Endometrium (tissue), 2 donors: ENCODE data around the gene PLEKHA6.

Experiments used
- FAIRE-seq: peaks from 2 replicates; lab custom pipeline; 2012; peaks lifted over from hg19 to GRCh38; lab: Jason Lieb, UNC
- donor health status: control.
- donor health status: control.

Gene PLEKHA6

DNA sequence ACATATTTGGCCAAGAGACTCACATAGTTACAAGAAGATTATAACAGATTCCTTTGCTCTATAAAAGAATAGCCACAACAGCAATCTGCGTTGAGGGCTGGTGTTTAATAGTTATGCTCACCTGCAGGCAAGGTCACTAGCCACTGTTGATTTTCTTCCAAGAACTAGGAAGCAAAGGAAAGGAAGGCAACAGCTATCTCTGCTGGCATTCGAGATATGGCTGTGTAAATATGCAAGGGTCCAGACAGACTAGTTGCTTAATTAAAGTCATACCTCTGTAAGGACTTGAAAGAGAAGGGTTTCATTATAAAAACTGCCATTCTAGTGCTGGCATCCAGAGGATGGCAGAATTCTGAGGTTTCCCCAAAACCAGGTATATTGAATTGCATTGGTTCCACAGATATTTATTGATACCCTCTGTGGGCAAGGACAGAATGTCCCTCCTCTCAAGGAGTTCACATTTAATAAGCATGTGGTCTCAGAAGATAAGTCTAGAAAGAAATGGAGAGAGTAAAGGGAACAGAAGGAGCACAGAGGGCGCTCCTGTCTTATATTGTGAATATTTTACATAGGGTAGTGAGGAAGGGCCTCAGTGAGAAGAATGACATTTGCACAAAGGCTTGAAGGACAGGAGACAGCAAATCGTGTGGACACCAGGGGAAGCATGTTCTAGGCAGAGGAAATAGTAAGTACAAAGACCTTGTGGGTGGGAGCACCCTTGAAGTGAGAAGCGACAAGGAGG, 23.6 kb upstream of the PLEKHA6 start:
- FAIRE-seq: no peak

DNA sequence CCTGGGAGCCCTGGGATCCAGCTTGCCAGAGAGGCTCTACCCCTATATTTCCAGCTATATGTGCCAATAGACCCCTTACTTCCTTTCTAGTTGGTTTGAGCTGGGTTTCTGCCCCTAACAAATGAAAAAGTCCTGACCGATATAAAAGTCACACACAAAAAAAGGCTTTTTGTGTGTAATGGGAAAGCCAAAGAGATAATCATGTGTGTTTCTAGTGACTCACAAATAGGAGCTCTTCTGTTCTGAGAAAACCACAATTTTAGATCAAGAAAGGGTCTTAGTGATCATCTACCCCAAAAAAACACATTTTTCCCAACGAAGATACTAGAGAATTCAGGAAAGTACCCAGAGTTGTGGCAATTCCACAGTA, 23.0 kb upstream of the PLEKHA6 start:
- no peak for FAIRE-seq

DNA sequence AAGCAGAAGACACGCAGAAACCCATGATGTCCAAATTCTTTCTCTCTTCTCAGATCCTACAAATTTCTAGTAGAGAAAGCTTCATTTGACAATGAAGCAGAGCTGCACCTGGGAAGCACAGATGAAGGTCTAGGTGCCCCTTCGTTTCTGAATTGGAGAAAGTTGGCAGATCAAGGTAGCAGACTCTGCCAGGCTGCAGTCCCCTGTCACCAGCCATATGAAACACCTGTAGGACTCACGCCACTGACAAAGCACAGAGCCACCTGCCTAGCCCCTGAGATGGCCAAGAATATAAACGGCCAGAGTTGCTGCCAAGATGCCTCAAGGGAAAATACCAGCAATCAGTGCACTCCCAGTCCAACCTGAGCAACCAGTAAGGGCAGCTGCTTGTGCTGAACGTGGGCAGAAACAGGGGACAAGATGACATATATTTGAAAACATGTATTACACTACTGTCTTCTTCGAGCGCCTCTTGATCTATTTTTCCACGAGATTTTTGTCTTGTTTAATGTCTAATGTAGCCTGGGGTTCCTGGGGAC, 20.6 kb upstream of the PLEKHA6 start:
- no peak for FAIRE-seq

DNA sequence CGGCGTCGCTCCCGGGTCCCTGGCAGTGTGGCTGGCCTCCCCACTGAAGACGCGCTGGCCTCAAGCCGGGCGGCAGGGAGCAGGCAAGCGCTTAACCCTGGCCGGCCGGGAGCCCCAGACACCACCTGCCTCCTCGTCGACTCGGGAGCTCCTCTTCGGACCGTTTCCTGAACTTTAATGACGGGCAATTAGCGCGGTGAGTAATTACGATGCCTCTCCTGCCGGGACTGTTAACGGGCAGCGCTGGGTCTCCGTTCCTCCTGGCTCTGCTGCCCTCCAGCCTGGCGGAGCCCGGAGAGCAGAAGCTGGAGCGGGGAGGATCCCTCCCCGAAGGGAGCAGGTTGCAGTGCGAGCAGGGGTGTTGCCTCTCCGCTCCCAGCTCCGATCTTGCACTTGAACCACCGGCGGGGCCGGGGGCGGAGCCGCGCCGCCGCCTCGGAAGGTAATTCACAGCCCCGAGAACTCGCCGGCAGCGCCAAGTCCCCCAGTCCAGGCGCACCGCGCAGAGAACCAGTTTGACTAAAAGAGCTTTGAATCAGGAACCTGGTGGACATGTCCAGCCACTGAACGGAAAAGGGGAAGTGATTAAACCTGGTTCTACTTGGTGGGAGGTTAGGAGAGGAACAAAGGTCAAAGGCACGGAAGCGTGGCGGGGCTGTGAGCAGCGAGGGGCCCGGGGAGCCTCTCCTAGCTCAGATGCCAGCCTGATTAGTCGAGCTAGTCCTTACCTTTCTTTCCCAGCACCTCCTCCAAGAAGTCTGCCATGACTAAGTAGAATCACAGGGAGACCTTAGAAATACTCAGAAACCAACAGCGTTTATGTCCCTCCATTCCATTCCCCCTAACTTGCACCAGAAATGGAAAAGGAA, 18.3 kb upstream of the PLEKHA6 start:
- no peak for FAIRE-seq

DNA sequence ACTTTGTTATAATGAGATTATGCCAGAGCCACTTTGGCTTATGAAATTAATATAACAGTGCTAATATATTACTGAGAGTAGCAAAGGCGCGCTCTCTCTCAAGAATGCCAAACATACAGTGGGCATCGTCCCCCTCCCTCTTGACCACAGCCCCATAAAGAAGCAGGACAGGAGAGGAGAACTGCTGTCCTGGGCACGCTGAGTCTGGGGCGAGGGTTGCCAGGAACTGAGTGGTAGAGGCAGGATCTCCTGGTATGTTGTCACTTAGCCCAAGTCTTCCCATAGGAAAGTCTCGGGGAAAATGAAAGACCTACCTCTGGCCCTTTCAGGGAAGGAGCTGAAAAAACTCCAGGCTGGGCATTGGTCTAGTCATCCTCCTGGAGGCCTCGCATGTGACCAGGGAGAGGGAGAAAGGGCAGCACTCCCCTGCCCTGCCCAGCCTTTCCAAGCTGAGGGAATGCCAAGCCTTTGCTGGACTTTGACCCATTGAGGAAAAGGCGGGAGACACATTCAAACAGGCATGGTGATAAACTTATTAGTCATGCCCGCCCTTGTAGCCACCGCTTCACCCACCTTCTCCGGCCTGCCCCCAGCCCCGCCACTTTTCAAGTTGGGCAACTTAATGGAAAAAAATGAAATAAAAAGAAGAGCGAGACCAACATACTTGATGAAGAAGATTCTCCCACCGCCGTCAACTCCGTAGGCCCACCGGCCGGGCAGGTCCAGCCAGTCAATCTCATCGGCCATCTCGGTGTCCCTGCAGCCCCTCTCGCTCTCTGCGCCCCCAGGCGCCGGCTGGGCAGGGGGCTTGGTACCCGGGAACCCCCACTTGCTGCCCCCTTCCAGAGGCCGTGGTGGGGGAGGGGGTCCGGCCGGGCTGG, 17.4 kb upstream of the PLEKHA6 start:
- no peak for FAIRE-seq

DNA sequence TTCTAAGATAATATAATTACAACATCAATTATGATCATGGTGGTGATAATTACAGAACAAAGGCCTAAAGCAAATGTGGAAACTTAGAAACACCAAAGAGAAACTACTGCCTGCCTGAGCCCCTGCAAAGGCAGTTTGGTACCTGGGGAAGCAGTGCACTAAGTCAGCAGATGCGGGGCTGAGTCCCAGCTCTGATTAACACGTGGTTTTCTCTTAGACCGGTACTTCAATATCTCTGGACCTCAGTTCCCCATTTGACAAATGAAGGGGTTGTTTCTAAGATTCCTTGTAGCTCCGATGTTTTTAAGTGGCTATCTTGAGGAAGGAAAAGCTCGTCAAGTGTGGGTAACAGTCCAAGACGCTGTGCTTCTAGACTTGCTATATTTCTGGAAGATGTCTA, 16.7 kb upstream of the PLEKHA6 start:
- no peak for FAIRE-seq

DNA sequence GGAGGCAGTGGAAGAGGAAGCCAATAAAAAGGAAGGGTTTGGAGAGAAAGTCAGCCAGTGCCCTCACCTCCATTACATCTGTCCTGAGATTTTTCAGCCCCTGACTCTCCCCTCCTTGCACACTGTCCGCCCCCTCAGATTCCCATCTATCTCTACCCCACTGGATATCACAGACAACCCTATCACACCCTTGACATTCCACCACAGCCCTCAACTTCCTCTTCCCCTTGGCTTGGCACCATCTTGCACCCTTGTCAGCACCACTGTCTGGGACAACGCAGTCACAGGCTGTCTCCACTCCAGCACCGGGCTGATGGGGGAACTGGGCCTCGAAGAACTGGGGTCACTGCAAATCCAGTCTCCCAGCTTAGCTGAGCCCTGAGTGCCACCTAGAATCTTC, 14.2 kb upstream of the PLEKHA6 start:
- no peak for FAIRE-seq

DNA sequence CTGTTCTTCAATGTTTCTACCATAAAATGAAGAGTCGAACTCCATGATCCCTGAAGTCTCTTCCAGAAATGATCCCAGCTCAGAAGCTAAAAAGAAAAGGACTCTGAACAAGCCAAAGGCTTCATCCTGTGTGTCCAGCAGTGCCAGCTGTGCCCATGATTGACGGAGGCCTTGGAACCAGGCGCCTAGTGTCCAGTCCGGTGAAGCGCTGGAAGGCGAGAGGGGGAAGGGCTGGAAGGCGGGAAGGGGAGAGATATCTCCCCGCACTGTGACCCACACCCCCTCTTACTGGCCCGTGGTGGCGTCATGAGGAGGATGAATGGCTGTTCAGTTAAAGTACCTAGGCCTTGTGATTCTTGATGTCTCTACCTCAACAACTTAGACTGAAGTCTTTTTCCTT, 10.4 kb upstream of the PLEKHA6 start:
- FAIRE-seq: no peak

DNA sequence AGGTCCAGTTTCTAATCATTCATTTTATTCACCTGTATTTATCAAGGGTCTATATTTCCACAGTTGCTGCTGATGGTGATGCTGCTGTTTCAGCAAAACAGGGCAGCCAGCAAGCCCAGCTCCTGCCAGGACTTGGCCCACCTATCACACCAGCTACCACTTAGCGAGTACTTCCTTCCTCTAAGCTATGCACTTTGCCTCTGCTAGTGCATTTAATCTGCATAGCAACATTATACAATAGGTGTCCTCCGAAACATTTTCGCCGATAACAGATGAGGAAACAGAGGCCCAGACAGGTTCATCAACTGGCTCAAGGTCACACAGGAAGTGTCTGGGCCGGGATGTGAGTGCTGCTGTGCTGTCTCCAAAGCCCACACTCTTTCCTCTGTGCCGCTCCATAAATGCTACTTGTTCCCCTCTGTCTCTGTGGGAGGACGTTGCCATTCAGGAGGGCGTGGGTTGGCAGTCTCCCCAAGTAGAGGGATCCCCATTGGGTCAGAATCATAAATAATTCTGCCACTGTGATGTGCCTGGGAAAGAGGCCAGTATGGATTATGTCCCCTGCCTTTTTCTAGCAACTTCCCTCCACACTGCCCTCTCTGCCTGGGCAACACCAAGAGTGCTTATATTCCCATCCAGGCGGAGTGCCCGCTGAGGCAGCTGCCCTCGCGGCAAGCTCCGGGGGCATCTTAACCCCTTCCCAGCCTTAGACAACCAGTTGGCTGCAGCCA, 9.4 kb upstream of the PLEKHA6 start:
- FAIRE-seq: no peak

DNA sequence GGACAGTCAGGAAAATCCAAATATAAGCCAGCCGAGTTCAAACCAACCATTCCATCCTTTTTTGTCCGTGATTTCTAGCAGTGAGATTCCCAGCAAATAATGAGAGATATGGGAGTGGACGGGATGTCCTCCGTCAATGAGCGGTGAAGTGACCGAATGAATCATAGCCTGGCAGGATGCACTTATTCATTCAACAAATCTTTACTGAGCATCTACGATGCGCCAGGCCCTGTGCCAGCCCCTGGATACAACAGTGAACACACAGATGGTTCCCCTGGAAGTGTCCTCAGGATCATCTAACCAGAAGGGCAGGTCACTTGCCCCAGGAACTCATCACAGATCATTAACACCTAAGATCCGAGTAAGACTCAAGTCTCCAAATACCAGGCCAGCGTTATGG, 8.2 kb upstream of the PLEKHA6 start:
- no peak for FAIRE-seq

DNA sequence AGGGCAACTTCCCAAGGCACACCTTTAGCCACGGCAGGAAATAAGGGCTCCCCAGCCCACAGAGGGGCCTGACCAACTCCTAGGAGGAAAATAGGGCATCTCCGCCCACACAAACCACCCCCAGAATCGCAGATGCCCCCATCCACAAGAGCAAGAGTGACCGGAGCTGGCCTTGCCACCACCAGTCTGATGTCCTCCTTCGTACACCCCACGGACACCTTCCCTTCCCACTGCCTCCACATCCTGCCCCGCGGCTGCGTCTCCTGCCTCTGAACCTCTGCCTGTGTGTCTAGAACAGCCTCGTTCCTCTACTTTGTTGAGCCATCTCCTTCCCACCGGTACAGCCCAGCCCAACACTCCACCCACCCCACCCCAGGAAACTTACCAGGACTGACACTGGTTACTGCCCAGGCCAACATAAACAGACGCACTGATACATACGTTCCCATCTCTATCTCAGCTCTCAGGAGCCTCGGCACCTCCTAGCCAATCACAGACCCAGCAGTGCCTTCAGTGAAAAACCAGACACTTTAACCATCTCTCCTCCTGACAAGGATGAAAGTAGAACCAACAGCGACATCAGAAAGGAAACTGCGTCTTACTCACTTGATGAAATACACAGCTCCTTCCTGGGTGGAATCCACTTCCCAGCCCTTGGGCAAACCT, 7.6 kb upstream of the PLEKHA6 start:
- no peak for FAIRE-seq

DNA sequence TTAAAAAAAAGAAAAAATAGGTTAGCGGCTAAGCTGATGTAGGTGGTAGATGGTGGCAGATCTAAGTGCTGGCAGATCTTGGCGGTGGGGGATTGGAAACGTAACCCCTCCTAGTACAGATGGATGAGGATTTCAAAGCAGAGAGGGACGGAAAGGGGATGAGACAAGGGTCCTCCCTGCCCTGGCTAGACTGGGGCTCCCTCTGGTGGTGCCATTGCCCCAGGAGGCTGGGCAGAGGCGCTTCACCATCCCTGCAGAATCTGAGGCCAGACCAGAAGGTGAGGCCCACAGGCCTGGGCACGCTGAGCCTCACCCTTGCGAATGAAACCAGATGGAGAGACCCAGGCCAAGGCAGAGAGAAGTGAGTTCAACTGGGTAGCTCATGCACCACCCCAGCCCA, 7.0 kb upstream of the PLEKHA6 start:
- FAIRE-seq: no peak

DNA sequence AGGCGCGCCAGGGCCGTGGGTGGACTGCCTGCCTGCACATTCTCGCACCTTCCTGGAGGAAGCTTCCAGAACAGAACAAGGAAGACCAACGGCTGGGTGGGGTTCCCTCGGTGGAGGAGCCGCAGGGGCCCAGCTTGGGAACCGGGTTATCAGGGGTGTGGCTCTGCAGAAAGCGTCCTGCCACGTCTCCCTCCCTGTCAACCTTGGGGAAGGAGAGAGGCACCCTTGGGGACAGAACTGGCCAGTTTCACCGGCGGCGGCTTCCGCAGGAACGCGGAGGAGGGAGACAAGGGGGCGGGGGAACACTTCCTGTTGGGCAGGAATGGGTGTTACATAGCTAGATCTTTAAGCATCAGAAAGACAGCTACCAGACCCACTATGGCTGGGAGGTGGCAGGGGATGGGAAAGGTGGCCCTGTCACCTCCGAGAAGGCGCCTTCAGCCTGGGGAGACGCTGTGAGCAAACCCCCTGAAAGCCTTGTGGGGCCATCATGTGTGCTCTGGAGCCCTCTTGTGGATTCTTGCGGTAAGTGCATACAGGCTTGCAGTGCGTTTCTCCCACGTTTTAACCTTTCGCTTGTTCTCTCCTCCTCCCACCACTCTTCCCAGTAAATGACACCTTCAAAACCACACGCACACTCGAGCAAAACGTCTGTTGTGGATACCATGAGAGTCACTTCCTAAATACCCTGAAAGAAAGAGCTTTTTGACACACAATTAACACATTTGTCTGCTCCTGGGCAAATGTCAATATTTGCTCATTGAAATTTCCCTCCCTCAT, 3.8 kb upstream of the PLEKHA6 start:
- no peak for FAIRE-seq

DNA sequence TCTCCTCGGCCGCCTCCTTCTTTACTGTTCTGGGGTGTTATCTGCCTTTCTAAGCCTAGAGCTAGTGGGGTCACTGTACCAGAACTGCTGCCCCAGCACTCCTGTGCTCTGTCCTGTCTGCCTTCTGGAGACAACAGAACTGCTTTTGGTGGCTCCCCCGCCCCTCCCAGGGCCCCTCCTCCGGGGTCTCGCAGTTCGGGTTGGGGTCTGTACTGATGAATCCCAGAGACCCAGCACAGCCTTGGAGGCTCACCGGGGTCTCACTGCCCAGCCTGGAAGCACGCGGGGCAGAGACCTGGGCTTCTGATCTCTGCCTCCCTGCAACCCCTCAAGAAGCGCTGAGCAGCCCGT, 3.2 kb upstream of the PLEKHA6 start:
- FAIRE-seq: no peak

DNA sequence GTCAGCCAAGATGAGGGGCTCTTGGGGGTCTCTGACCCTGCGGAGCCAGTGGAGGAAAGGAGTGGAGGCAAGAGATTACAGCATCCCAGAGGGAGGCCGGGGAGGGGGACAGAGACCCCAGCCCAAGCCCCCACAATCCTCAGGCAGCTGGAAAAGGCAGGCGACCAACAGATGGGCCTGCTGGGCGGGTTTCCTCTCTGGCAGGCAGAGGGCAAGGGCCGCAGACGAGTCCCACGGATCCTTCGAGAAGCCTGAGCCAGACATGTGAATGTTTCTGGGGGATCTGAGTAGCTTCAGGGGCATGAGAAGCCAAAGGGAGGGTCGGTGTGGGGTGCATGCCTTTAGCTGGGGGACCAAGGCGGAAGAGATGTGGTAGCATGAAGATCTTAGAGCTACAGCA, 2.1 kb upstream of the PLEKHA6 start:
- no peak for FAIRE-seq

DNA sequence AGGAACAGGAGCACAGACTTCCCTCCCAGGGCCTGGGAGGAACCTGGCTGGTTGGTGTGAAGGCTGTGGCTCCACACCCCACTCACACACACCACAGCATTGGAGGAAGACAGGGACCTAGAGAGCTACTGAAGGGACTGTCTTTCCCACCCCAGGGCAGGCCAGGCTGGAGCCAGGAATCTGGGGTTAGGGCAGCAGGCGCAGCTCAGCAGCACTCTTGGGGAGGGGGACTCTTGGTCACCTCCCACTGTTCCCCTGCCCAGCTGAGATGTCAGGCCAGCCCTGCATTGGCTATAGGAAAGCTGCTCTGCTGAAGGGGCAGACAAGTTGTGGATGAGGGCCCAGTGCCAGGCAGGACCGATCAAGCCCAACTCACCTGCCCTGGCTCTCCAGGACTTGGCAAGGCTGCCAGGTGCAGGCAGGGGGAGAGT, 1.6 kb upstream of the PLEKHA6 start:
- FAIRE-seq: no peak

DNA sequence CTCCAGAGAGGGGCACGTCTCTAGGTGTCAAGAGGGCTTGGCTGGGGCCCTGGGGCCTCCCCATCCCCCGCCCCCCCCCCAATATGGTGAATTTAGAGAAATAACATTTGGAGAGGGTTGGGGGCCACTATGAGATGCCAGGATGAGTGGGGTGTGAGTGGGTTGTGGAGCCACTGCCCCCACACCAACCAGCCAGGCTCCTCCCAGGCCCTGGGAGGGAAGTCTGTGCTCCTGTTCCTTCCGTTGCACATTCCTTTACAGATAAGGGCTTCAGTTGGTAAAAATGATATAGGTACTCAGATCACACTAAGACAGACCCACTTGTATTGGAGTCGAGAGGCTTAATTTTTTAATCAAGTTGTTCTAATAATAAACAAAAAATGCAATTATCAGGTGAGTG, 585 bp upstream of the PLEKHA6 start:
- no peak for FAIRE-seq

DNA sequence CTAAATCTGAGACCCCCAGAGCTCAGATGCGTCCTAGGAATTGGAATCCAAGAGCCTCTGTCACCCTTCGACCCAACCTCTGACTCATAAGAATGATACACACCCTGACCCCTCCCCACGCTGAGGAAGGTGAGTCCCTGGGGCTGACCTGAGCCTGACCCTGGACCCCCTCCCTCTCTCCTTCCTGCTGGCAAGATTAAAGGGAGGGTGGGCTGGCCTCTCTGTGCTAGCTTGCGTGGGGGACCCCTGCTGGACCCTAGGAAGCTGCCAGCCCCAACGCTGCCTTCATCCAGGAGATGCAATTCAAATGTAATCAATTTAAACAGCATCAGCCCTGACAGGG, 627 bp downstream of the PLEKHA6 start:
- no peak for FAIRE-seq

DNA sequence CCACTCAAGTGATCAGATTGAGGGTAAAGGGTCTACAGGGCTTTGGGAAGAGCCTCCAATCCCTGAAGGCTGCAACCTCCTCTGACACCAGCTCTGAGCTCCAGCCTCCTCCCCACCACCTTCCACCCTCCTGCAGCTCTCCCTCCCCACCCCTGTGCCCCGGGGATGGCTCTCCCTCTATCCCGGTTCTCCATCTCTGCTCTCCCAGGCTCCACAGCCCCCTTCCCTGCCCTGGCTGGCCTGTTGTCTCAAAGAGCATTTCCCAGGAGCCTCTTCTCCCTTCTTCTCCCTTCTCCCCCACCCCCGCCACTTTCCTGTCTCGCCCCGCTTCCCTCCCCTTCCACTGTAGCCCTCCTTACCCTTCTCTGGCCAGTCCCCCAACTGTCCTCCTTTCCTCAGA, 1.1 kb downstream of the PLEKHA6 start:
- FAIRE-seq: no peak
